ENCODE data around the gene ZMYND11.

ZMYND11 gene

GRCh38 chr10:135132-135600, at the start of gene ZMYND11:
Gene ZMYND11, plus strand, starts transcription at chr10:135455. Its CDS starts 44,558 bp downstream, at chr10:180013.
- DNase-seq (ENCODE audit: insufficient read length, low spot score) (peak; percentile 73), FAIRE-seq (no peak)

GRCh38 chr10:86031-86430, 49.2 kb upstream of the ZMYND11 start:
- FAIRE-seq (no peak), DNase-seq (ENCODE audit: insufficient read length, low spot score) (no peak)

GRCh38 chr10:87177-88080, 47.8 kb upstream of the ZMYND11 start:
- no peak for DNase-seq (ENCODE audit: insufficient read length, low spot score)
- FAIRE-seq: no peak

GRCh38 chr10:88253-88652, 47.0 kb upstream of the ZMYND11 start:
- no peak for FAIRE-seq
- DNase-seq (ENCODE audit: insufficient read length, low spot score): no peak

GRCh38 chr10:89248-89647, 46.0 kb upstream of the ZMYND11 start:
- no peak for DNase-seq (ENCODE audit: insufficient read length, low spot score)
- FAIRE-seq: no peak

GRCh38 chr10:90161-90560, 45.1 kb upstream of the ZMYND11 start:
- FAIRE-seq: no peak
- DNase-seq (ENCODE audit: insufficient read length, low spot score): no peak

GRCh38 chr10:91313-91712, 43.9 kb upstream of the ZMYND11 start:
- DNase-seq (ENCODE audit: insufficient read length, low spot score): no peak
- FAIRE-seq: no peak

GRCh38 chr10:92153-92552, 43.1 kb upstream of the ZMYND11 start:
- DNase-seq (ENCODE audit: insufficient read length, low spot score) (no peak), FAIRE-seq (no peak)

- FAIRE-seq: no peak
- no peak for DNase-seq (ENCODE audit: insufficient read length, low spot score)
Observed at GRCh38 chr10:92846-93245, 42.4 kb upstream of the ZMYND11 start.

GRCh38 chr10:94613-95012, 40.6 kb upstream of the ZMYND11 start:
- FAIRE-seq: no peak
- no peak for DNase-seq (ENCODE audit: insufficient read length, low spot score)

GRCh38 chr10:95356-96115, 39.7 kb upstream of the ZMYND11 start:
- DNase-seq (ENCODE audit: insufficient read length, low spot score) (no peak), FAIRE-seq (no peak)

GRCh38 chr10:96466-96865, 38.8 kb upstream of the ZMYND11 start:
- FAIRE-seq: no peak
- no peak for DNase-seq (ENCODE audit: insufficient read length, low spot score)

- no peak for FAIRE-seq
- DNase-seq (ENCODE audit: insufficient read length, low spot score): no peak
Observed at GRCh38 chr10:104416-104815, 30.8 kb upstream of the ZMYND11 start.

- FAIRE-seq (no peak), DNase-seq (ENCODE audit: insufficient read length, low spot score) (no peak)
Observed at GRCh38 chr10:104862-105565, 30.2 kb upstream of the ZMYND11 start.

- no peak for DNase-seq (ENCODE audit: insufficient read length, low spot score)
Observed at GRCh38 chr10:105806-106205, 29.4 kb upstream of the ZMYND11 start.

GRCh38 chr10:106740-107139, 28.5 kb upstream of the ZMYND11 start:
- FAIRE-seq: no peak
- DNase-seq (ENCODE audit: insufficient read length, low spot score): no peak

More at GRCh38 chr10:105806-106205, 29.4 kb upstream of the ZMYND11 start:
- FAIRE-seq: no peak

- FAIRE-seq: no peak
- no peak for DNase-seq (ENCODE audit: insufficient read length, low spot score)
Observed at GRCh38 chr10:112246-112645, 23.0 kb upstream of the ZMYND11 start.

- no peak for DNase-seq (ENCODE audit: insufficient read length, low spot score)
- no peak for FAIRE-seq
Observed at GRCh38 chr10:124874-125273, 10.4 kb upstream of the ZMYND11 start.

GRCh38 chr10:127612-128432, 7.4 kb upstream of the ZMYND11 start:
- FAIRE-seq (peak; percentile 89), DNase-seq (ENCODE audit: insufficient read length, low spot score) (peak; percentile 44)

GRCh38 chr10:129810-130209, 5.4 kb upstream of the ZMYND11 start:
- no peak for DNase-seq (ENCODE audit: insufficient read length, low spot score)
- no peak for FAIRE-seq
